Heart right ventricle (tissue), 16 donors: ENCODE results near the gene DFFA. TPM values are rescaled to one million over a fixed set of nuclear protein-coding genes. Genes with fewer than 3 reads are reported as not detected.

Experiments
- ATAC-seq, 8 donors: fragments of 200-7000 bp; cut with Tn5 transposase; one replicate each; pipeline ENCODE4 v1.9.1; 2020; ENCODE audit warnings: mild to moderate bottlenecking in 8 of 8, moderate library complexity in 8 of 8, moderate number of reproducible peaks in 1 of 8
- DNase-seq, 2 donors: peaks; one replicate each; pipeline ENCODE4 v3.0.0-alpha.2; 2020
- H3K27ac ChIP-seq, 10 donors: fragments of 200-600 bp; sonication (generic) in 2 of 10; one replicate each; pipeline versions ENCODE4 v1.5.0 to v1.8.0; 2020 to 2022; ENCODE audit warnings: mild to moderate bottlenecking in 3 of 10
- H3K27me3 ChIP-seq, 7 donors: fragments of 200-600 bp; one replicate each; pipeline ENCODE4 v1.8.0; 2021 to 2022; ENCODE audit warnings: mild to moderate bottlenecking in 2 of 7
- H3K36me3 ChIP-seq, 9 donors: fragments of 200-600 bp; sonication (generic) in 1 of 9; one replicate each; pipeline versions ENCODE4 v1.5.0 to v1.8.0; 2020 to 2022; ENCODE audit warnings: mild to moderate bottlenecking in 2 of 9
- H3K4me1 ChIP-seq, 9 donors: fragments of 200-600 bp; sonication (generic) in 1 of 9; one replicate each; pipeline versions ENCODE4 v1.5.0 to v1.8.0; 2020 to 2022; ENCODE audit warnings: mild to moderate bottlenecking in 4 of 9
- H3K4me3 ChIP-seq, 10 donors: fragments of 200-600 bp; sonication (generic) in 2 of 10; one replicate each; pipeline versions ENCODE4 v1.5.0 to v1.8.0; 2020 to 2022; ENCODE audit warnings: mild to moderate bottlenecking in 7 of 10, moderate library complexity in 2 of 10
- H3K9me3 ChIP-seq, 11 donors: fragments of 200-600 bp in 10 of 11; sonication (generic) in 2 of 11; one replicate each; pipeline versions ENCODE4 v1.5.0 to v1.8.0; 2013 to 2022; ENCODE audit warnings: mild to moderate bottlenecking in 2 of 11, control low read depth in 1 of 11, moderate library complexity in 1 of 11
- WGBS, 2 donors: extraction: QIAGEN DNeasy Blood & Tissue Kit; methylation state at CpG; one replicate each; pipeline ENCODE4 v1.1.7; 2013; ENCODE audit warnings: inconsistent platforms in 1 of 2; 5-methylcytosine and 5-hydroxymethylcytosine counted together
- intact Hi-C, 10 donors: fragments of 100-400 bp; cut with DNase I; formaldehyde crosslinking; loops; one replicate each; pipeline versions ENCODE4 v1.11.1 to v1.14.2; 2022
- polyA plus RNA-seq, 2 donors: library from polyadenylated mRNA; stranded (reverse); fragments of 200-250 nt; gene quantifications; one replicate each; pipeline ENCODE4 v1.2.3, GENCODE V29; 2013
- total RNA-seq, 10 donors: library from RNA; stranded (reverse); fragmentation: NEBNext Ultra II Directional in 3 of 10; extraction: Animal tissue kit (Norgen Biotek cat#: 25700) in 3 of 10; gene quantifications; one replicate each; pipeline versions ENCODE4 v1.2.1 to v1.2.4, GENCODE V29; 2021 to 2023
- TF ChIP-seq, protein P1 (sequence below), 9 donors: fragments of 200-600 bp; sonication (generic) in 2 of 9; IDR thresholded peaks; one replicate each; pipeline versions ENCODE4 v1.5.0 to v1.8.0; 2021 to 2022; ENCODE audit warnings: antibody characterized with exemption in 9 of 9, mild to moderate bottlenecking in 5 of 9, moderate library complexity in 1 of 9
- donor health status: Arrhythmogenic right ventricular cardiomyopathy.
- donor health status: ischemic (EF 13 %, LVEDD 7.1; RV severe dilation, severe dysfunction).
- donor health status: healthy with polysubstance abuse.
- donor health status: DM: no; HTN: yes; CAD: no.
- donor health status: DM: no; HTN: no; CAD: no.
- donor health status: ischemic (EF 25% LVEDD 6.9; RV normal size, moderate dysfunction).
- donor health status: ischemic (EF 25% LVEDD 5.7; RV mildly dilated, moderate dysfunction).
- donor health status: healthy.
- donor health status: DM: yes; HTN: yes; CAD: no.
- donor health status: Ischemic cardiomyopathy.
- donor health status: ischemic (EF 35%, LVEDD 5.7; RV mildly dilated, moderate dysfunction).
- donor health status: nonischemic (EF 11% LVEDD 7.7; RV severe dilation, severe dysfunction).
- donor health status: DM: yes; HTN: yes; CAD: no.
- donor health status: PGD.
- donor health status: ischemic (EF 29% LVEDD 5.4; RV normal size, mild dysfunction).
- donor health status: nonischemic (EF 23%, LVEDD 6.1; RV moderate dilation, normal function).

Gene DFFA
- total and polyA plus RNA-seq, 12 donors = 9.1 to 26.7 (median 23.0) TPM

GRCh38 chr1:10446790-10447422 lies 25.4 kb downstream of the DFFA start:
- H3K36me3 ChIP-seq = peaks cover 0 to 23% (median 0%) of the 10 kb centered on the region in 9 donors
- H3K27ac ChIP-seq = no peak overlapping the region
- intact Hi-C loops = no loop called here
- H3K4me1 ChIP-seq = peaks cover 0 to 10% (median 0%) of the 10 kb centered on the region in 9 donors
- ATAC-seq (no peak), DNase-seq (no peak)
- H3K9me3 ChIP-seq = no peaks in the 10 kb centered on the region
- TF ChIP-seq, protein P1, sequence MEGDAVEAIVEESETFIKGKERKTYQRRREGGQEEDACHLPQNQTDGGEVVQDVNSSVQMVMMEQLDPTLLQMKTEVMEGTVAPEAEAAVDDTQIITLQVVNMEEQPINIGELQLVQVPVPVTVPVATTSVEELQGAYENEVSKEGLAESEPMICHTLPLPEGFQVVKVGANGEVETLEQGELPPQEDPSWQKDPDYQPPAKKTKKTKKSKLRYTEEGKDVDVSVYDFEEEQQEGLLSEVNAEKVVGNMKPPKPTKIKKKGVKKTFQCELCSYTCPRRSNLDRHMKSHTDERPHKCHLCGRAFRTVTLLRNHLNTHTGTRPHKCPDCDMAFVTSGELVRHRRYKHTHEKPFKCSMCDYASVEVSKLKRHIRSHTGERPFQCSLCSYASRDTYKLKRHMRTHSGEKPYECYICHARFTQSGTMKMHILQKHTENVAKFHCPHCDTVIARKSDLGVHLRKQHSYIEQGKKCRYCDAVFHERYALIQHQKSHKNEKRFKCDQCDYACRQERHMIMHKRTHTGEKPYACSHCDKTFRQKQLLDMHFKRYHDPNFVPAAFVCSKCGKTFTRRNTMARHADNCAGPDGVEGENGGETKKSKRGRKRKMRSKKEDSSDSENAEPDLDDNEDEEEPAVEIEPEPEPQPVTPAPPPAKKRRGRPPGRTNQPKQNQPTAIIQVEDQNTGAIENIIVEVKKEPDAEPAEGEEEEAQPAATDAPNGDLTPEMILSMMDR (IDR thresholded peaks at IDR 0.05) = no peak
- no peaks in the 10 kb centered on the region for H3K27me3 ChIP-seq
- WGBS, 2 donors = 97% methylated on average over 7 of the region's 7 CpGs
- H3K4me3 ChIP-seq = no peak overlapping the region

- TF ChIP-seq, protein P1 (IDR thresholded peaks at IDR 0.05) = no peak
- ATAC-seq (no peak), DNase-seq (no peak)
- H3K4me1 ChIP-seq = no peaks in the 10 kb centered on the region
- no peaks in the 10 kb centered on the region for H3K27me3 ChIP-seq
- WGBS, 2 donors = 91 to 93% methylated on average over 7 of the region's 7 CpGs
- peaks cover 0 to 36% (median 0%) of the 10 kb centered on the region in 9 donors for H3K36me3 ChIP-seq
- no peaks in the 10 kb centered on the region for H3K9me3 ChIP-seq
- intact Hi-C loops = no loop called here
- no peak overlapping the region for H3K4me3 ChIP-seq
- no peak overlapping the region for H3K27ac ChIP-seq
Measured at GRCh38 chr1:10444795-10445397, 27.4 kb downstream of the DFFA start.

DNA sequence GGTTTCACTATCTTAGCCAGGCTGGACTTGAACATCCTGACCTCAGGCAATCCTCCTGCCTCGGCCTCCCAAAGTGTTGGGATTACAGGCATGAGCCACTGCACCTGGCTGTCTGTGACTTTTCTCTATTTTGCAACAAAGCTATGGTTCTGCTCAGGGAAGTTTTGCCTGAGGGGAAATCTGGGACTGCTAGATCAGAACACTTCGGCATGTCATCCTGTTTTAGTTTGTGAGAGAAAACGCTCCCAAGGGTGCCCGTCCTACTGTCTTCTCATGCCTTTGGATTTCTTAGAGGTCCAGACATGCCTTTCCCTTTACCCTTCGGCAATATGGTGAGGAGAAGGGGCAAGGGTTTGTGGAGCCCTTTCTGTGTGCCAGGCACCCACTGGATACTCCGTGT lies 28.1 kb downstream of the DFFA start:
- Histone ChIP-seq H3K27me3 (no peaks in the 10 kb centered on the region), H3K36me3 (peaks cover 0 to 36% (median 0%) of the 10 kb centered on the region in 9 donors), H3K4me3 (no peak overlapping the region), H3K27ac (no peak overlapping the region), H3K4me1 (peaks cover 0 to under 1% (median 0%) of the 10 kb centered on the region in 9 donors), H3K9me3 (no peaks in the 10 kb centered on the region)
- no peak for DNase-seq
- TF ChIP-seq, protein P1 (IDR thresholded peaks at IDR 0.05) = no peak
- no peak for ATAC-seq
- intact Hi-C loops = no loop called here
- WGBS, 2 donors = 93 to 94% methylated on average over 6 of the region's 6 CpGs

DNA sequence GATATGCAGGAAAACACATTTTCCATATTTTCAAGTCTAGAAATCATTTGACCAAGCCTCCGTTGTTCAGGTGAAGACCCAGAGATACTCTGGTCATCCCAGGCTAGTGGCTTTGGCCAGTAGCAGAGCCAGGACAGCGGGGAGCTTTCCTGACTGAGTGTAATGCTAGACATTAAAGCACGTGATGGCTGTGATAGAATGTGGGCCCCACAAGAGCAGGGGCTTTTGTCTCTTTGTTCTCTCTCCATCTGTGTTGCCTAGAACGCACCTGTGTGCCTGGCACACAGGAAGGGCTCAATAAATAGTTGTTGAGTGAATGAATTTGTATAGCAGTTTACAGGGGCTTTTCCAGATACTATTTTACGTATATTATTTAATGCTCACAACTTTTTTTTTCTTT lies 31.5 kb downstream of the DFFA start:
- TF ChIP-seq, protein P1 (IDR thresholded peaks at IDR 0.05) = no peak
- H3K27me3 ChIP-seq = no peaks in the 10 kb centered on the region
- WGBS, 2 donors = 92 to 96% methylated on average over 5 of the region's 5 CpGs
- ATAC-seq (no peak), DNase-seq (no peak)
- no peaks in the 10 kb centered on the region for H3K9me3 ChIP-seq
- intact Hi-C loops = no loop called here
- H3K4me1 ChIP-seq = peaks cover 0 to 10% (median 0%) of the 10 kb centered on the region in 9 donors
- no peak overlapping the region for H3K27ac ChIP-seq
- H3K36me3 ChIP-seq = peaks cover 0 to 32% (median 0%) of the 10 kb centered on the region in 9 donors
- no peak overlapping the region for H3K4me3 ChIP-seq
